HG03354 (cell line): Measurements from ENCODE around the gene RNF217.
"Not testable (repeated sequence)": the region's sequence is repeated elsewhere in the genome, so short reads cannot be mapped to it uniquely, and the experiment has no call there.

Experiments used
- ATAC-seq: cut with Tn5 transposase; IDR thresholded peaks from one replicate; pipeline ENCODE4 v1.9.1; 2021; ENCODE audit warnings: mild to moderate bottlenecking; ENCODE audit not compliant: unreplicated experiment, poor library complexity, severe bottlenecking

The RNF217 gene

DNA sequence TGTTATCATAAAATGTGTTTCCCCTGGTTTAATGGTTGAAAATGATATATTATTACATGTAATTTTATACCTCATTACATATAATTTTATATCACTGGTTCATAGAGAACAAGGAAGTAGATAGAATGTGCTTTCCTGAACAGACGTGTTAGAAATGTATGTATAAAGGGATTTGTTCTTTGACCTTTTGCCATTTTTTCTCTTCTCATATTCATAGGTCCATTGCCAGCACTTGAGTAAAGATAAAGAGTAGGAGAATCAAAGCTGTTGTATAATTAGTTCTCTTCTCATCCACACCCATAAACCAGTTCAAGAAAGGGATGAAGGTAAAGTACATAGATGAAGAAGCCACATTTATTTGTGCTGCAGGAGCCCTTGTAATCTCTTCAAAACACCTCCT, 46.7 kb downstream of the RNF217 start:
- ATAC-seq, result no peak

DNA sequence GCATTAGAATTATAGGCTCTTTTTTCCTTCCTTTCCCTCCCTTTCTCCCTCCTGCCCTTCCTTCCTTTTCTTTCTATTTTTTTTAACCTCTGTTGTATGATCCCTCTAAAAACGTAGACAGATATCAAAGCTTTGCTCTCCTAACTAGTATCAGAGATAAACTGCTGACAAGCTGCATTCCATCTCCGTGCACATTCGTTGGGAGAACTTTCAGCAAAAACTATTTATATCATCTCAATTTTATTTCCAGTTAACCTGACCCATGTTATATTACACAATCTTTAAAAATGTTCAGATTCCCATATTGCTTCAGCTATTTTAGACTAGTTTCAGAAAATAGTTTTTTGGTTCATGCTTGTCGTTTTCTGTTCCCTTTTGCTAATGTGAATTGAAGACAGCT, 47.3 kb downstream of the RNF217 start:
- ATAC-seq, result no peak

DNA sequence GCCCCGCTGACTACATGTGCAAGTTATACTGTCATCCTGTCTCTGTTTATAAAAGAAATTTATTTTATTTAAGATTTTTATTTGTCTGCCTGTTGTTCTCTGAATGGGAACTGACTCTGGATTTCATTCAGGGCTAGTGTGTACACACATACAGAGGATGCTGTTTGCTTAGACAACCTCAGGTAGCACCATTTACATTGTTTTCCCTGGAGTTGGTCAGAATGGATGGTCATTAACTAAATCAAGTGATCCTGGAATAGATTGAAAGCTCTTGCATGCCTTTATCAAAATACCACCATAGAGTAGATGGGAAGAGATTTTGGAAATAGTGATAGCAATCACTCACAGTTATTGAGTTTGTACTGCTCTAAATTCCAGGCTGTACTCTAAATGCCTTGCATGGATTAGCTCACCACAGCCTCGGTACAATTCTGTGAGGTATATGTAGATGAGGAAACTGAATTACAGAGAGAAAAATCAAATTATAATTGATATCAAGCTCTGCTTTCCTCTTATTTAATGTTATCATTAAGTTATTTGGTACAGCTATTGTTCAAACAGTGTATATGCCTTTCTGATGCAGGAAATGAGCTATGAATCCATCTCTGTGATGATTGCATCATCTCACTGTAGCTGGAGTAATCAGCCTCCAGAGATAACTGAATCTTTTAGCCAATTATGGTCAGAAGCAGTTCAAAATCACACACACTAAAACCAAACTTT, 51.9 kb downstream of the RNF217 start:
- no peak for ATAC-seq

DNA sequence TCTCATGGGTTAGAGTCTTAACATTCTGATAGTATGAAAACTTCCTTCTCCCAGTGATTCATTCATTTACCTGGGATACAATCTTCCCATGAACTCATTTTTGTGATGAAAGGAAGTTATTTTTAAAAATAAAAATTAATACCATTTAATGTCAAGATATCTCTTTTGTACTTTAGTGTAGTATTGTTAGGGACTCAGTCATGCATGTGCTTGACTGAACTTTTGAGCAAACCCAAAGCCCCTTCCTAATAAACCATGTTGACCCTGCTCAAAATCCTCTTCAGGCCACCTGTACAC, 52.4 kb downstream of the RNF217 start:
- no peak for ATAC-seq

DNA sequence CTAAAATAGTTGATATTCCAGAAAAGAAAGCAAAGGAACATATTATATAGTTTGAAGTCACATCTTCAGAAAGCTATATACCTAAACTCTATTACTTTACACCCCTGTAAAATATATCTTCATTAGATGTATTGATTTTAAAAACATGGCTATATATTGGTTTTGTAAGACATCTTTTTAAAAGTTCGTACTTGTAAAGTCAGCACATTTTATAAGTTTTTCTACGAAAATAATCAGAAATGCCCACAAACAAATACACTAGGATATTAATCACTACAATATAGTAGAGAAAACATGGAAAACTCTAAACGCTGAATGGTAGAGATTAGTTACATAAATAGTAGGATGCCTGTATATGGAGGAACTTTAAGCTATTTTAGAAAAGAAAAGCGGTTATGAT, 52.9 kb downstream of the RNF217 start:
- ATAC-seq, result no peak

DNA sequence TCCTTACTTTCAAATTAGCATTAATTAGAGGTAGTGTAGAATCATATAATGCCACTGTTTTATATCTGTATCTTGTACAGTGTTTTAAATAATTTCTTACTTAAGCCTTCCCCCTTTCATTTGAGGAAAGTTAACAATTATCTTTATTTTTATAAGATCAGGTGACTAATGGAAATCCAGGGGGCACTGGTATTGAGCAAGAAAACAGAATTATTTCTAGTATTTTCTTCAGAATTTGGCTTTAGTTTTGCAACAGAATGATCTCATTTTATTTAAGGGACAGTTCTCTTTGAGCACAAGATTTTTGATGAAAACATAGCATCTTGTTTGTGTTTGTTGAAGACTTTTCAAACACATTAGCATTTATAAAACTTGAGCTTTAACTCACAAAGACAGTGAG, 55.9 kb downstream of the RNF217 start:
- ATAC-seq, result no peak

DNA sequence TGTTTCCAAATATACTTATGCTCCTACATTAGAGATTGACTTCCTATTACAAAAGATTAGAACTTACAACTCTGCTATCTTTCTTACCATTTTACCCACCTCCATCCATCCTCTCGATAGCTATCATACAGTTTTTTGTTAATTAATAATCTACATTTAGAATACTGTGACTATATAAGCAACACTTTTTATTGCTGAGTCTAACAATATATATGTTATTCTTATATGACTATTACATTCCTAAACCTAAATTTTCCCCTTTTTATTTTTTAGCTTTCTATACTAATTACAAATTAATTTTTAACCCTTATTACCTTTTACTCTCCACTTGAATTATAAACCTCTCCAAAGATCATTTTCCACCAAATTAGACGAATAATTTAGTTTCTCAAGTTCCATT, 57.0 kb downstream of the RNF217 start:
- ATAC-seq, result no peak

DNA sequence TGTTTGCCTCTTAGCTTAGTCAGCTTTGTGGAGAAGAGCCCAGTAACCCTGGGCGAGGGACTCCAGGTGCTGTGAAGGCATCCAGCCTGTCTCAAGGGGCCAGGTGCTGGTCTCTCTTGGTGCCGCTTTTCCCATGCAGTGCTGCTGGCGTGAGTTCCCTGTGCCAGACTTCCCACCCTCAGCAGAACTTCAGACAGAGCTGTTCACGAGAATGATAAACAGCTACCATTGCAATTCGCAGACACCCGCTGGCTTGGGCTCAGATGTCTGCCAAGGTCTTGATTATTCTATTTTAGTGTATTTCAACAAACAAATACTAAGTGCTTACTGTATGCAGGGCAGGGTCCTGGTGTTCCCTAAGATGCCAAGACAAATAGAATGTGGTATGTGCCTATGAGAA, 57.7 kb downstream of the RNF217 start:
- ATAC-seq, result no peak

DNA sequence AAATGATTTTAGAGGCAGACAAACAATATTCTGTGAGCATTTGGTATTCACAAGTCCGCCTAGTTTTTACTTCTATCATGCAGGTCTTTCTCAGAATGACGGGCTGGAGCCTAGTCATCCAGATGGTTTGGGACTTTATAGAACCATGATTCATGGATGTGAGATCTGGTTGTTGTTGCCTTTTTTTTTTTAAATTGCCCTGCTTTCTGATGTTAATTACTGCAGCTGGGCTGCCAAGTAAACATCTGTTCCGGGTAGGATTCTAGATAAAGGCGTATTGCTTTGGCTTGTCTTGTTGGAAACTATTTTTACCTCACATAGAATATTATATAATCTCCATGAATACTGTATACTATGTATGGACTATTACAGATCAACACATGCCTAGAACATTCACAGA, 58.1 kb downstream of the RNF217 start:
- no peak for ATAC-seq

DNA sequence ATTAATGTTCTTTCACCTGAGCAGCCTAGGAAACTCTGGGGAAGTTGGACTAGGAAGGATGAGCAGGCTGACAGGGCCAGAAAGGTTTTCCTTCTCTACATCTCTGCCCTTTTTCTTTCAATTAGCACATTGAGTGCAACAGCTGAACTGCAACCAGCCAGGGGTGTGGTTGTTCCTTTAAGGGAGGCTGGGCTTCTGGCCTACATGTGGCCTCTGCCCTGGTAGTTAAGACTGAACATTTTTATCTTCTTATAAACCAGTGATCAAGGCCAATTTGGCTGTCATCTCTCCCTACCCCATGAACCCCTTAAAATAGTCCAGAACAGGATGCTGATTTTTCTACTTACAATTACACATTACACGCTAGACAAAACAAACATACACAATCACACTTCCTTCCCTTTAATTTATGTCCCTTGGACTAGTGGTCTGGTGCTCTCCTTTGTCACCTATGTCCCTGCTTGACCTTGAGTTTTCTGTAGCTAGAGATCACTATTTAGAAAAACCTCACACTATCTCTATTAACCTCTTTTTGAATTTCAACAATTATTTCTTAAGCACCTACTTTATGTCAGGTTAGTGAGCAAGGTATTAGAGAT, 60.3 kb downstream of the RNF217 start:
- ATAC-seq, result no peak

DNA sequence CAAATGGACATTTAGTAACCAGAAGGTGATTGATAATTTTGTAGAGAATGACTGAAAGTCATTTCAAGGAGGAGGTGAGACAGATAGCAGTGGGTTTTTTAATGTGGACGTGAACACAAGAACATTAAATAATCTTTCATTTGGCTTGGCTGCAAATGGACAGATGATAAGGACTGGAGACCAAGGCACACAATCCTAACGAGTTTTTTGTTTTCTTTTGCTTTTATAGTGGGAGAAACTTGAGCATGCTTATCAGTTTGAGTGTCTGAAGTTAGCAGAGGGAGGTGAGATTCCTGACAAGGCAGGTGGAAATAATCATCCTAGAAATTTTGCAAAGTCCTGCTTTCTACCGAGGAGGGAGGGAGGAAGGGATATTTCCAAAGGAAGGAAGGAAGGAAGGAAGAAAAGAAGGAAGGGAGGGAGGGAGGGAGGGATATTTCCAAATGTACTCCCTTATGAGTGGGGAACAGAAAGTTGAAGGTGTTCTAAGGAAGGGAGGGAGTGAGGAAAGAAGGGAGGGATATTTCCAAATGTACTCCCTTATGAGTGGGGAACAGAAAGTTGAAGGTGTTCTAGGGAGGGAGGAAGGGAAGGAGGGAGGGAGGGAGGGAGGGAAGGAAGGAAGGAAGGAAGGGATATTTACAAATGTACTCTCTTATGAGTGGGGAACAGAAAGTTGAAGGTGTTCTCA, 63.1 kb downstream of the RNF217 start:
- no peak for ATAC-seq

DNA sequence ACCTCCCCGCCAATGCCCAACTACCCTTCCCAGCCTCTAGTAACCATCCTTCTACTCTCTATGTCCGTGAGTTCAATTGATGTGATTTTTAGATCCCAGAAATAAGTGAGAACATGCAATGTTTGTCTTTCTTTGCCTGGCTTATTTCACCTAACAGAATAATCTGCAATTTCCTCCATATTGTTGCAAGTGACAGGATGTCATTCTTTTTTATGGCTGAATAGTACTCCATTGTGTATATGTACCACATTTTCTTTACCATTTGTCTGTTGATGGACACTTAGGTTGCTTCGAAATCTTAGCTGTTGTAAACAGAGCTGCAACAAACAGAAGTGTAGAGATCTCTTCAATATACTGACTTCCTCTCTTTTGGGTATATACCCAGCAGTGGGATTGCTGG, 65.0 kb downstream of the RNF217 start:
- ATAC-seq, result no peak

DNA sequence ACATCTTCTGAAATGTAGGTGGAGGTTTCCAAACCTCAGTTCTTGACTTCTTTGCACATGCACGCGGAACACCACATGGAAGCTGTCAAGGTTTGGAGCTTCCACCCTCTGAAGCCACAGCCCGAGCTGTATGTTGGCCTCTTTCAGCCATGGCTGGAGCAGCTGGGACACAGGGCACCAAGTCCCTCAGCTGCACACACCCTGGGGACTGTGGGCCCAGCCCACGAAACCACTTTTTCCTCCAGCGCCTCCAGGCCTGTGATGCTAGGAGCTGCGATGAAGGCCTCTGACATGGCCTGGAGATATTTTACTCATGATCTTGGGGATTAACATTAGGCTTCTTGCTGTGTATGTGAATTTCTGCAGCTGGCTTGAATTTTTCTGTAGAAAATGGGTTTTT, 68.7 kb downstream of the RNF217 start:
- no peak for ATAC-seq

DNA sequence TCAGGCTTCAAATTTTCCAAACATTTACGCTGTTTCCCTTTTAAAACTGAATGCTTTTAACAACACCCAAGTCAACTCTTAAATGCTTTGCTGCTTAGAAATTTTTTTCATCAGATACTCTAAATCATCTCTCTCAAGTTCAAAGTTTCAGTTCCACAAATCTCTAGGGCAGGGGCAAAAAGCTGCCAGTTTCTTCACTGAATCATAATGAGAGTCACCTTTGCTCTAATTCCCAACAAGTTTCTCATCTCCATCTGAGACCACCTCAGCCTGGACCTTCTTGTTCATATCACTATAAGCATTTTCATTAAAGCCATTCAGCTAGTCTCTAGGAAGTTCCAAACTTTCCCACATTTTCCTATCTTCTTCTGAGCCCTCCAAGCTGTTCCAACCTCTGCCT, 69.1 kb downstream of the RNF217 start:
- ATAC-seq, result no peak

DNA sequence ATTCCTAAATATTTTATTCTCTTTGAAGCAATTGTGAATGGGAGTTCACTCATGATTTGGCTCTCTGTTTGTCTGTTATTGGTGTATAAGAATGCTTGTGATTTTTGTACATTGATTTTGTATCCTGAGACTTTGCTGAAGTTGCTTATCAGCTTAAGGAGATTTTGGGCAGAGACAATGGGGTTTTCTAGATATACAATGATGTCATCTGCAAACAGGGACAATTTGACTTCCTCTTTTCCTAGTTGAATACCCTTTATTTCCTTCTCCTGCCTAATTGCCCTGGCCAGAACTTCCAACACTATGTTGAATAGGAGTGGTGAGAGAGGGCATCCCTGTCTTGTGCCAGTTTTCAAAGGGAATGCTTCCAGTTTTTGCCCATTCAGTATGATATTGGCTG, 72.7 kb downstream of the RNF217 start:
- ATAC-seq, result not testable (repeated sequence)

DNA sequence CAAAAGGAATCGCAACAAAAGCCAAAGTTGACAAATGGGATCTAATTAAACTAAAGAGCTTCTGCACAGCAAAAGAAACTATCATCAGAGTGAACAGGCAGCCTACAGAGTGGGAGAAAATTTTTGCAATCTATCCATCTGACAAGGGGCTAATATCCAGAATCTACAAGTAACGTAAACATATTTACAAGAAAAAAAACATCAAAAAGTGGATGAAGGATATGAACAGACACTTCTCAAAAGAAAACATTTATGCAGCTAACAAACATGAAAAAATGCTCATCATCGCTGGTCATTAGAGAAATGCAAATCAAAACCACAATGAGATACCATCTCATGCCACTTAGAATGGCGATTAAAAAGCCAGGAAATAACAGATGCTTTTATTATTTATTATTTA, 74.2 kb downstream of the RNF217 start:
- ATAC-seq, result not testable (repeated sequence)

DNA sequence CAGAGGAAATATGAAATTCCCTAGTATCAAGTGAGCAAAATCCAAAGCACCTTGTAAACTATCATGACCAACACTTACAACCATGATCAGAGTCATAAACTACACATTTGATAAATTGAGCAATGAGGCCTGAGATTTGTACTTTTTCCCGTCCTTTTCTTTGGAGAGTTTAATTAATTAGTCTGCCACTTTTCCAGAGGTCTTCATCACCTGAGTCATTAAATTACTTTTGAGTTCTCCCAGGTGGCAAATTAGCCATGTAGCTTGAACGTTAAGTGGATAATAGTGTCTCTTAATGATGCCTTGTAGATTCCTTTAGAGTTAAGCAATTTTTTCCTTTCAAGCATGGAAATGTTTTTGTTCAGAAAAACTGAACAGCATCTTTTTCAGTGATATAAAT, 75.6 kb downstream of the RNF217 start:
- ATAC-seq, result no peak

DNA sequence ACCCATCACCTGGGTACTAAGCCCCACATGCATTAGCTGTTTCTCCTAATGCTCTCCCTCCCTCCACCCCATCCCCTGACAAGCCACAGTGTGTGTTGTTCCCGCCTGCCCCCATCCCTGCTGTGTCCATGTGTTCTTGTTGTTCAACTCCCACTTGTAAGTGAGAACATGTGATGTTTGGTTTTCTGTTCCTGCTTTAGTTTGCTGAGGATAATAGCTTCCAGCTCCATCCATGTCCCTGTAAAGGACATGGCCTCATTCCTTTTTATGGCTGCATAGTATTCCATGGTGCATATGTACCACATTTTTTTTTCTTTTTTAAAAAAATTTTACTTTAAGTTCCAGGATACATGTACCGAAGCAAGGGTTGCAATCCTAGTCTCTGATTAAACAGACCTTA, 76.7 kb downstream of the RNF217 start:
- ATAC-seq, result no peak

DNA sequence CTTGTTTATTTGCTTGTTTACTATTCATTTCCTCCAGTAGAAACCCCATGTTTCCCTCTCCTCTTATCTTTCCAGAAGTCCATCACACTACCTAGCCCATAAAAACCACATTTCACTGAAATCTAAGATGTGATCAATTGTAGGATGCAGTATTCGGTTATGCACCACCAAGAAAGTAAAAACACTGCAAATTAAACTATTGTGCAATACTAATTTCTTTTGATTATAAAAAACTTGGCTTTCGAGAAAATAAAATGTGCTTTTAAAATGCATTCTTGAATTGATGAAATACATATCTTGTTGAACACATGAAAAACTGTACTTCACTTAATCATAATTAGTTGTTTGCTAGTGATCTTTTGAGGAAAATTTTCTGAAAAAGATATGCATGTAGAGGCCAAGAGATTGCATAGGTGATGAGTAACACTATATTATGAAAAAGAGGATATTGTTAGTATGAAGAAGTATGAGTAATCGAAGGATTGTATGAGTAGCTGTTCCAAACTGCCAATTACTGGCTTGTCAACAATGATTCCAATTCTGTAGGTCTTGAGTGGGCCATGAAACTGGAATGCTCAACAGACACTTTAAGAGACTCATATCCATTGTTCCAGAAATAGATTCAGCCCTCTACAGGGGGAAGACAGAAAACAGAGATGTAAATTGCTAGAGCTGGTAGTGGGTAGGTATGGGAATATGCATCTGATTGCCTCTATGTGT, 79.7 kb downstream of the RNF217 start:
- no peak for ATAC-seq

DNA sequence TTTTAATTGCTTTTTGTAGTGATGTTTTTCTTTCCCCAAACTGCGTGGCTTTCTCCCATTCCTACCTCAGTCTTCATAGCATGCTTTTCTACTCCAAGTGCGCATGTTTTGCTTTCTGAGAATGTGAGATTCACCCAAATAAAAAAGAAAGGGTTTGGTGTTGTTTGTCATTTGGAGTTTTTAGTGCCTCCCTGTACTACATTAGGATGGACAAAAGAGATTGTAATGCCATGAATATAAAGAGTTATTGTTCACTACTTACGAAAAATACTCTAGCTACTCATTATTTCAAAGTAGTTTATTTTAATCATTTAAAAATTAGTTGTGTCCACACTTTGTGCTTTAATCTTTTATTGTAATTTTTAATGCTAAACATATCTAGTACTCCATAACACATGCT, 81.8 kb downstream of the RNF217 start:
- ATAC-seq, result no peak

DNA sequence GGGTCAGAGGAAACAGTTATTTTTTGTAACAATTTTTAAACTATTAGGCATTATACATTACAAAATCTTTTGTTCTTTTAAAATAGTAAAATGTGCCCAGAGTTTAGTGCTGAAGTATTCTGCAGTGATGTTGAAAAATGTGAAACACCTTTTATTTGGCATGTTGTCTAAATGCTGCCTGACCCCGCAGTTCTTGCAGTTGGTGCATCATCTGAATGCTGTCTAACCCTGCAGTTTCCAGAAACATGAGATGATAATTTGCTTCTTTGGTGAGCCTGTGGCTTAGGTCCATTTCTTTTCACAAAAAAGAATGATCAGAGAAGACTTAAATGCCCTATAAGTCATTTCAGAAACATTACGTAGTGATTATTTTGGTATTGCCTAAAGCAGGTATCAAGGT, 82.4 kb downstream of the RNF217 start:
- no peak for ATAC-seq
